GM12891 (cell line): ENCODE measurements around the gene PDLIM3.
"Not testable (repeated sequence)": the region's sequence is repeated elsewhere in the genome, so short reads cannot be mapped to it uniquely, and the experiment has no call there.

Experiments
- DNase-seq: peaks from one replicate; pipeline ENCODE4 v3.0.0; 2011; ENCODE audit warnings: low spot score; ENCODE audit not compliant: insufficient read length
- FAIRE-seq: peaks from 2 replicates; lab custom pipeline; 2011; peaks lifted over from hg19 to GRCh38; lab: Jason Lieb, UNC
- PAX5 ChIP-seq: IDR thresholded peaks from 2 replicates; pipeline ENCODE4 v1.6.1; 2011; ENCODE audit warnings: low read length, moderate library complexity, mild to moderate bottlenecking; ENCODE audit not compliant: insufficient read depth, severe bottlenecking
- POLR2A ChIP-seq: IDR thresholded peaks from 2 replicates; pipeline ENCODE4 v1.6.1; 2011; ENCODE audit warnings: low read depth, low read length, control low read depth
- POLR2AphosphoS5 ChIP-seq: IDR thresholded peaks from 2 replicates; pipeline ENCODE4 v1.6.1; 2011; ENCODE audit warnings: low read depth, low read length, control low read depth
- POU2F2 ChIP-seq: IDR thresholded peaks from 2 replicates; pipeline ENCODE4 v1.6.1; 2011; ENCODE audit warnings: low read depth, mild to moderate bottlenecking, control low read depth, low read length, moderate library complexity
- SPI1 ChIP-seq: IDR thresholded peaks from 2 replicates; pipeline ENCODE4 v1.6.1; 2011; ENCODE audit warnings: low read depth, low read length, control low read depth
- TAF1 ChIP-seq: IDR thresholded peaks from 2 replicates; pipeline ENCODE4 v1.6.1; 2011; ENCODE audit warnings: low read depth, low read length, control low read depth

Gene PDLIM3

GRCh38 chr4:185570727-185571126, 35.4 kb upstream of the PDLIM3 start:
- DNase-seq = no peak
- FAIRE-seq = no peak
- TF ChIP-seq POLR2A = no peak
- TF ChIP-seq PAX5 = no peak
- TF ChIP-seq POU2F2 = no peak
- no peak for TF ChIP-seq TAF1
- TF ChIP-seq POLR2AphosphoS5 = no peak
- no peak for TF ChIP-seq SPI1

- FAIRE-seq (no peak), DNase-seq (no peak)
- no peak for TF ChIP-seq SPI1
- TF ChIP-seq POLR2A = no peak
- no peak for TF ChIP-seq TAF1
- TF ChIP-seq POU2F2 = no peak
- no peak for TF ChIP-seq POLR2AphosphoS5
- TF ChIP-seq PAX5 = no peak
Measured at GRCh38 chr4:185567381-185568376, 32.4 kb upstream of the PDLIM3 start.

GRCh38 chr4:185566972-185567371, 31.7 kb upstream of the PDLIM3 start:
- DNase-seq = no peak
- TF ChIP-seq PAX5 (no peak), SPI1 (no peak), POLR2A (no peak), TAF1 (no peak), POU2F2 (no peak), POLR2AphosphoS5 (no peak)
- no peak for FAIRE-seq

GRCh38 chr4:185566425-185566824, 31.1 kb upstream of the PDLIM3 start:
- TF ChIP-seq POLR2AphosphoS5 = no peak
- TF ChIP-seq POU2F2 = no peak
- no peak for TF ChIP-seq PAX5
- no peak for TF ChIP-seq POLR2A
- TF ChIP-seq SPI1 = no peak
- TF ChIP-seq TAF1 = no peak
- FAIRE-seq = no peak
- no peak for DNase-seq

GRCh38 chr4:185565696-185566095, 30.4 kb upstream of the PDLIM3 start:
- TF ChIP-seq TAF1 = no peak
- no peak for TF ChIP-seq POLR2A
- TF ChIP-seq SPI1 = no peak
- no peak for TF ChIP-seq POU2F2
- no peak for TF ChIP-seq PAX5
- no peak for TF ChIP-seq POLR2AphosphoS5
- DNase-seq (no peak), FAIRE-seq (no peak)

- no peak for DNase-seq
- TF ChIP-seq TAF1 = no peak
- no peak for TF ChIP-seq PAX5
- TF ChIP-seq POLR2AphosphoS5 = no peak
- no peak for TF ChIP-seq SPI1
- no peak for TF ChIP-seq POLR2A
- no peak for TF ChIP-seq POU2F2
- FAIRE-seq = no peak
Measured at GRCh38 chr4:185564349-185564748, 29.0 kb upstream of the PDLIM3 start.

GRCh38 chr4:185562531-185562930, 27.2 kb upstream of the PDLIM3 start:
- TF ChIP-seq SPI1 (no peak), PAX5 (no peak), POLR2AphosphoS5 (no peak), POU2F2 (no peak), POLR2A (no peak), TAF1 (no peak)
- no peak for FAIRE-seq

GRCh38 chr4:185560316-185560715, 25.0 kb upstream of the PDLIM3 start:
- FAIRE-seq (no peak), DNase-seq (no peak)
- no peak for TF ChIP-seq TAF1
- TF ChIP-seq POLR2A = no peak

More at GRCh38 chr4:185562531-185562930, 27.2 kb upstream of the PDLIM3 start:
- DNase-seq = no peak

- no peak for DNase-seq
- FAIRE-seq = no peak
- TF ChIP-seq PAX5 = no peak
- no peak for TF ChIP-seq TAF1
- TF ChIP-seq SPI1 = no peak
- TF ChIP-seq POU2F2 = no peak
- no peak for TF ChIP-seq POLR2AphosphoS5
- TF ChIP-seq POLR2A = no peak
Measured at GRCh38 chr4:185559915-185560281, 24.6 kb upstream of the PDLIM3 start.

- not testable (repeated sequence) for FAIRE-seq, DNase-seq
Measured at GRCh38 chr4:185559251-185559914, 24.1 kb upstream of the PDLIM3 start.
